SU-DHL-6 (cell line): Measurements from ENCODE around the gene MAPK1IP1L.

Source experiments
- H2AFZ ChIP-seq: fragments of 200-600 bp; sonication (generic); 2 replicates; pipeline ENCODE4 v1.6.1; 2014; ENCODE audit warnings: low read depth, mild to moderate bottlenecking, moderate library complexity, mixed read lengths, antibody characterized with exemption, low read length; ENCODE audit not compliant: severe bottlenecking
- H3F3A ChIP-seq: fragments of 200-600 bp; shearing (Covaris generic); 2 replicates; pipeline ENCODE4 v1.6.0; 2016; ENCODE audit warnings: antibody characterized with exemption, mild to moderate bottlenecking; ENCODE audit not compliant: insufficient read depth
- H3K27ac ChIP-seq: fragments of 200-600 bp; sonication (generic); 2 replicates; pipeline ENCODE4 v1.5.1; 2016; ENCODE audit warnings: low read depth, mild to moderate bottlenecking, low read length, moderate library complexity, mixed read lengths
- H3K27me3 ChIP-seq: fragments of 200-600 bp; sonication (generic), shearing (Covaris generic); 2 replicates; pipeline ENCODE4 v1.6.0; 2014; ENCODE audit warnings: mild to moderate bottlenecking, low read length
- H3K36me3 ChIP-seq: fragments of 200-600 bp; sonication (generic); 2 replicates; pipeline ENCODE4 v1.6.1; 2014; ENCODE audit warnings: mild to moderate bottlenecking, low read length, mixed read lengths
- H3K4me2 ChIP-seq: fragments of 300-600, 200-600 bp; shearing (Covaris generic), sonication (generic); 2 replicates; pipeline ENCODE4 v1.6.0; 2014; ENCODE audit warnings: low read length, low read depth, mild to moderate bottlenecking; ENCODE audit not compliant: poor library complexity, severe bottlenecking
- H3K4me3 ChIP-seq: fragments of 200-600 bp; sonication (generic); 2 replicates; pipeline ENCODE4 v1.5.1; 2014; ENCODE audit warnings: antibody characterized with exemption, low read length, mild to moderate bottlenecking, mixed read lengths; ENCODE audit not compliant: insufficient read depth, poor library complexity, severe bottlenecking
- H3K79me2 ChIP-seq: fragments of 200-600 bp; sonication (generic); 2 replicates; pipeline ENCODE4 v1.6.1; 2014; ENCODE audit warnings: mild to moderate bottlenecking, low read length, moderate library complexity; ENCODE audit not compliant: insufficient read depth
- H3K9ac ChIP-seq: fragments of 200-600 bp; sonication (generic); 2 replicates; pipeline ENCODE4 v1.7.0; 2014; ENCODE audit warnings: mild to moderate bottlenecking, low read length
- H3K9me2 ChIP-seq: fragments of 200-600 bp; sonication (generic); replicated peaks from 2 replicates; pipeline ENCODE4 v1.6.1; 2014; ENCODE audit warnings: low read length; ENCODE audit not compliant: insufficient read depth
- H3K9me3 ChIP-seq: fragments of 200-600 bp; sonication (generic); 2 replicates; pipeline ENCODE4 v1.6.1; 2014; ENCODE audit warnings: low read length, mixed read lengths; ENCODE audit not compliant: insufficient read depth
- H4K20me1 ChIP-seq: fragments of 200-600 bp; sonication (generic); 2 replicates; pipeline ENCODE4 v1.6.1; 2014; ENCODE audit warnings: low read depth, mild to moderate bottlenecking, antibody characterized with exemption, low read length, moderate library complexity, mixed read lengths
- EZH2phosphoT487 ChIP-seq: fragments of 200-600 bp; sonication (generic), shearing (Covaris generic); conservative IDR thresholded peaks from 2 replicates; pipeline ENCODE4 v1.6.1; 2018; ENCODE audit warnings: mild to moderate bottlenecking, antibody characterized with exemption, low read length, moderate library complexity, mixed read lengths
- TF ChIP-seq, protein P1 (sequence below): fragments of 200-600 bp; sonication (generic); IDR thresholded peaks from one replicate; pipeline ENCODE4 v1.5.1; 2017; ENCODE audit warnings: antibody characterized with exemption, mild to moderate bottlenecking, low read length, moderate library complexity; ENCODE audit not compliant: insufficient read depth, poor library complexity, severe bottlenecking

MAPK1IP1L gene

DNA sequence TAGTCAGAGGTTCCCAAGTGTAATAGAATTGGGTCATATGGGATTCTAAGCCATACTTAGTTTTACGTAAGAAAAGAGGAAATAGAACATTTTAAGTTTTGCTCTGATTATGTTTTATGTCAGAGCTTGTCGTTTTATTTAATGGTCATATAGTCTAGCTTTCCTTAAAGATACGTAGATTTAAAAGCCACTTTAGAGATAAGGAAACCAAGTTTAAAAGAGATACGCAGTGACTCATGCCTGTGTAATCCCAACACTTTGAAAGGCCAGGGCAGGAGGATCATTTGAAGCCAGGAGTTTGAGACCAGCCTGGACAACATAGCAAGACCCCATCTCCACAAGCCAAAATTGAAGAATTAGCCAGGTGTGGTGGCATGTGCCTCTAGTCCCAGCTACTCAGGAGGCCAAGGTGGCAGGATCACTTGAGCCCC lies 19.5 kb downstream of the MAPK1IP1L start:
- Histone ChIP-seq H3K9me3 (no peaks in the 10 kb centered on the region), H2AFZ (no peak overlapping the region), H3K4me3 (no peak overlapping the region), H3K27me3 (no peaks in the 10 kb centered on the region), H3K4me2 (no peak overlapping the region), H3K9me2 (no peaks in the 10 kb centered on the region), H3K27ac (peak overlapping the region; percentile 71; the same call in 1 of the 2 replicates), H3F3A (peaks cover 37% of the 10 kb centered on the region), H3K79me2 (no peaks in the 10 kb centered on the region), H3K9ac (no peak overlapping the region), H4K20me1 (no peaks in the 10 kb centered on the region), H3K36me3 (peaks cover 6% of the 10 kb centered on the region)
- TF ChIP-seq, protein P1, sequence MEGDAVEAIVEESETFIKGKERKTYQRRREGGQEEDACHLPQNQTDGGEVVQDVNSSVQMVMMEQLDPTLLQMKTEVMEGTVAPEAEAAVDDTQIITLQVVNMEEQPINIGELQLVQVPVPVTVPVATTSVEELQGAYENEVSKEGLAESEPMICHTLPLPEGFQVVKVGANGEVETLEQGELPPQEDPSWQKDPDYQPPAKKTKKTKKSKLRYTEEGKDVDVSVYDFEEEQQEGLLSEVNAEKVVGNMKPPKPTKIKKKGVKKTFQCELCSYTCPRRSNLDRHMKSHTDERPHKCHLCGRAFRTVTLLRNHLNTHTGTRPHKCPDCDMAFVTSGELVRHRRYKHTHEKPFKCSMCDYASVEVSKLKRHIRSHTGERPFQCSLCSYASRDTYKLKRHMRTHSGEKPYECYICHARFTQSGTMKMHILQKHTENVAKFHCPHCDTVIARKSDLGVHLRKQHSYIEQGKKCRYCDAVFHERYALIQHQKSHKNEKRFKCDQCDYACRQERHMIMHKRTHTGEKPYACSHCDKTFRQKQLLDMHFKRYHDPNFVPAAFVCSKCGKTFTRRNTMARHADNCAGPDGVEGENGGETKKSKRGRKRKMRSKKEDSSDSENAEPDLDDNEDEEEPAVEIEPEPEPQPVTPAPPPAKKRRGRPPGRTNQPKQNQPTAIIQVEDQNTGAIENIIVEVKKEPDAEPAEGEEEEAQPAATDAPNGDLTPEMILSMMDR: no peak
- no peak for TF ChIP-seq EZH2phosphoT487

DNA sequence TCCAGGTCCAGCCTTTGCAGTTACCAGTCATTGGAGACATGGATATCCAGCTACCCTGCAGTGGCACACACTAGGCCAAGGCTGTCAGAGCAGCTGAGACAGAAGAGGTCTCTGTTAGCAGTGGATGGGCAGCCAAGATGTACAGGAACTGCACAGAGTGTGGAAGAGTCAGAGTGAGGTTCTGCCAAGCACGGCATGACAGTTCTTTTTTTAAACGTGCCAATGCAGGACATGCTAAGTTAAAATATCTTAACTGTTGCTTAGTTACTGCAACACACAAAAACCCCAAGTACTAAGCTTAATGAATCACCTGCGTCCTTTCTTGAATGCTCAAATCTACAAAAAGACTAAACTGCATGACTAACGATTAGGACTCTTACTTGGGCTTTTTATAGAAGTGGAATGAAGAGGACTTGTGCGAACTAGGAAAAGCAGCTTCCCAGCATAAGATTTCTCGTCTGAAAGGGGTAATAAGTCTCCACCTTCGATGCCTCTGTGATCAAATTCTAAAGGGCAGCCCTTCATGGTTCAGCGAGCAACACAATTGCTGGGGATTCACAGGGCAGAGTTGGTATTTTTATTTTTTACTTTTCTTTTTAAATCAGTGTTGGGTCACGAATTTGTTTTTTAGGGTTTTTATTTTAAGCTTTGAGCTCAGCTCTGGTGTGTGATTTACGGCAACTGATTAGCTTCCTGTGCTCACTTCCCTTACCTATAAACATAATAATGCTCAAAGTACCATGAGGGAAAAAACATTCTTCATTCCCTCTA lies 20.6 kb downstream of the MAPK1IP1L start:
- H3F3A ChIP-seq: peaks cover 32% of the 10 kb centered on the region
- TF ChIP-seq EZH2phosphoT487: no peak
- TF ChIP-seq, protein P1: no peak
- no peak overlapping the region for H3K4me3 ChIP-seq
- no peaks in the 10 kb centered on the region for H4K20me1 ChIP-seq
- H3K9ac ChIP-seq: peak overlapping the region; percentile 11; the same call in 1 of the 2 replicates
- H3K36me3 ChIP-seq: no peaks in the 10 kb centered on the region
- peak overlapping the region; percentile 71 for H3K27ac ChIP-seq
- H3K9me3 ChIP-seq: no peaks in the 10 kb centered on the region
- no peaks in the 10 kb centered on the region for H3K79me2 ChIP-seq
- H3K27me3 ChIP-seq: no peaks in the 10 kb centered on the region
- no peak overlapping the region for H2AFZ ChIP-seq
- H3K4me2 ChIP-seq: peak overlapping the region; percentile 56
- no peaks in the 10 kb centered on the region for H3K9me2 ChIP-seq

DNA sequence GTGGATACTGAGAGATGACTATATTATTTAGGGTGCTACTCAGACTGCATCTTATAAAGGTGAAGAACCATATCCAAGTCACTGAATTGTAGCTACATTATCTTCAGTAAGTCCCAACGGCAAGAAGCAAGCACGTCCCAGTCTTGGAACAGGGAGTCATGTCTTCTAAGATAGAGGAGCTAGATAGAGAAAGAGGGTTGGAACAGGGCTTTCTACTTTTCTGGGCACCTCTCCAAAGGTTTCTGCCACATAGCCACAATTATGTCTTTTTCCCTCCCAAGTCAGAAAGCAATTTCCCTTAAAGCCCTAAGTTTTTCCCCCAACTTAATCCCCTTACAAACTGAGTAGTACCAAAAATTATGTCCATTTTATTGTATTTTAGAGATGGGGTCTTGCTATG lies 22.4 kb downstream of the MAPK1IP1L start:
- Histone ChIP-seq H3K9ac (no peak overlapping the region), H4K20me1 (no peaks in the 10 kb centered on the region), H2AFZ (no peak overlapping the region), H3K36me3 (no peaks in the 10 kb centered on the region), H3K27ac (no peak overlapping the region), H3K4me2 (peak overlapping the region; percentile 48), H3F3A (peaks cover 19% of the 10 kb centered on the region), H3K79me2 (no peaks in the 10 kb centered on the region), H3K4me3 (no peak overlapping the region), H3K27me3 (no peaks in the 10 kb centered on the region), H3K9me2 (no peaks in the 10 kb centered on the region), H3K9me3 (no peaks in the 10 kb centered on the region)
- TF ChIP-seq EZH2phosphoT487: no peak
- TF ChIP-seq, protein P1: no peak
